HEK293 (cell line): ENCODE measurements around the gene PPM1L.

Source experiments
- CTCF ChIA-PET: fragments of 350-600 bp; formaldehyde crosslinking; extraction: SDS; loops from one replicate; lab custom pipeline; 2021; ENCODE audit warnings: antibody characterized with exemption; lab: Yijun Ruan, JAX
- POLR2A ChIA-PET: fragments of 300-600 bp; formaldehyde crosslinking; extraction: SDS; loops from one replicate; lab custom pipeline; 2020; ENCODE audit warnings: antibody characterized with exemption, inconsistent platforms; lab: Yijun Ruan, JAX
- H3K27ac ChIP-seq: fragments of 200-500 bp; sonication (Bioruptor generic); 2 replicates; pipeline ENCODE4 v1.5.1; 2014; ENCODE audit warnings: low read depth, low read length, control low read depth, inconsistent platforms; ENCODE audit errors: extremely low read depth
- H3K36me3 ChIP-seq, 2 experiments: fragments of 200-500 bp in 1 of 2; sonication (Bioruptor generic) in 1 of 2; 1 replicate in 1 of 2; 2 replicates in 1 of 2; pipeline ENCODE4 v1.5.1; 2014 to 2017; ENCODE audit warnings: inconsistent platforms in 2 of 2, low read length in 2 of 2; ENCODE audit not compliant: control insufficient read depth in 2 of 2, insufficient read depth in 1 of 2
- H3K4me1 ChIP-seq: fragments of 200-500 bp; sonication (Bioruptor generic); 2 replicates; pipeline ENCODE4 v1.5.1; 2014; ENCODE audit warnings: mild to moderate bottlenecking, low read length, inconsistent platforms; ENCODE audit not compliant: control insufficient read depth, insufficient read depth
- H3K4me3 ChIP-seq: 2 replicates; pipeline ENCODE4 v1.5.1; 2011; ENCODE audit warnings: low read depth, mild to moderate bottlenecking, control low read depth, low read length, moderate library complexity
- H3K9me3 ChIP-seq: fragments of 200-500 bp; sonication (Bioruptor generic); 2 replicates; pipeline ENCODE4 v1.5.1; 2014; ENCODE audit warnings: low read depth, low read length, inconsistent platforms; ENCODE audit not compliant: control insufficient read depth, insufficient read depth
- INSM2 ChIP-seq: fragments of 450-650 bp; formaldehyde crosslinking; IDR thresholded peaks from 2 replicates; pipeline ENCODE4 v1.5.1; 2016; ENCODE audit warnings: missing biosample characterization, missing genetic modification characterization
- KLF10 ChIP-seq: fragments of 450-650 bp; IDR thresholded peaks from 2 replicates; pipeline ENCODE4 v1.5.1; 2018; ENCODE audit warnings: missing biosample characterization, mild to moderate bottlenecking, missing genetic modification characterization
- SCRT1 ChIP-seq: fragments of 450-650 bp; formaldehyde crosslinking; IDR thresholded peaks from 2 replicates; pipeline ENCODE4 v1.5.1; 2016; ENCODE audit warnings: missing biosample characterization, missing genetic modification characterization, borderline replicate concordance
- TSHZ1 ChIP-seq: fragments of 450-650 bp; formaldehyde crosslinking; IDR thresholded peaks from 2 replicates; pipeline ENCODE4 v1.5.1; 2016; ENCODE audit warnings: missing biosample characterization, missing genetic modification characterization, borderline replicate concordance
- ZBTB7A ChIP-seq: fragments of 450-650 bp; formaldehyde crosslinking; IDR thresholded peaks from 2 replicates; pipeline ENCODE4 v1.5.1; 2016; ENCODE audit warnings: low read depth, missing biosample characterization, missing genetic modification characterization
- ZFHX2 ChIP-seq: fragments of 450-650 bp; formaldehyde crosslinking; conservative IDR thresholded peaks from 2 replicates; pipeline ENCODE4 v1.5.1; 2016; ENCODE audit warnings: missing biosample characterization, missing genetic modification characterization
- ZNF391 ChIP-seq: fragments of 450-650 bp; formaldehyde crosslinking; IDR thresholded peaks from 2 replicates; pipeline ENCODE4 v1.5.1; 2016; ENCODE audit warnings: low read depth, missing biosample characterization, missing genetic modification characterization, borderline replicate concordance
- ZNF549 ChIP-seq: fragments of 450-650 bp; IDR thresholded peaks from 2 replicates; pipeline ENCODE4 v1.5.1; 2018; ENCODE audit warnings: missing biosample characterization, missing genetic modification characterization, mild to moderate bottlenecking, inconsistent platforms, moderate library complexity
- ZNF596 ChIP-seq: fragments of 450-650 bp; IDR thresholded peaks from 2 replicates; pipeline ENCODE4 v1.5.0; 2018; ENCODE audit warnings: missing biosample characterization, mild to moderate bottlenecking, missing genetic modification characterization, moderate library complexity
- ZNF623 ChIP-seq: fragments of 450-650 bp; formaldehyde crosslinking; IDR thresholded peaks from 2 replicates; pipeline ENCODE4 v1.5.1; 2016; ENCODE audit warnings: missing biosample characterization, missing genetic modification characterization
- ZNF658 ChIP-seq: fragments of 450-650 bp; formaldehyde crosslinking; IDR thresholded peaks from 2 replicates; pipeline ENCODE4; 2016; ENCODE audit warnings: missing biosample characterization, missing genetic modification characterization
- TF ChIP-seq, protein P1 (sequence below): fragments of 450-650 bp; formaldehyde crosslinking; IDR thresholded peaks from 2 replicates; pipeline ENCODE4 v1.5.1; 2016; ENCODE audit warnings: missing biosample characterization, missing genetic modification characterization, borderline replicate concordance
- TF ChIP-seq, protein P2 (sequence below): fragments of 450-650 bp; formaldehyde crosslinking; IDR thresholded peaks from 2 replicates; pipeline ENCODE4 v1.5.1; 2016; ENCODE audit warnings: missing biosample characterization, missing genetic modification characterization, low read depth
- TF ChIP-seq, protein P3 (sequence below): fragments of 450-650 bp; formaldehyde crosslinking; IDR thresholded peaks from 2 replicates; pipeline ENCODE4 v1.5.1; 2016; ENCODE audit warnings: missing biosample characterization, missing genetic modification characterization

PPM1L gene

DNA sequence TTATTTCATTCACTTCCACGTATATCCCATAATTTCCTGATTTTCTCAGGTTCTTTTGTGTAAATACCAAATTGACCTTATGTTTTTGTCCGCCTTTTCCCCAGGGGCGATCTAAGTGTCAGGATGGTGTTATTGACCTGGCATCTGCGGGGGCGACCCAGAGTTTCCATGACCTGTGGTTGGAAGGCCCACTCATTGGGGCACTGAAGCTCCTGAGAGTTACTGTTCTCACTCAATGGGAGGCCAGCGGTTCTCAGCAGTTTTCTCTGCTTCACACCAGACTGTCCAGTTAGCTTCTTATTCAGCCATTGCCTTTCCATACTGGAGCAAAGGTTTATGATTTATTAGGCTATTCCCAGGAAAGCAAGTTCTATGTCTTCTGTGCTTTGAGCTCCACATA, 295.8 kb downstream of the PPM1L start:
- Histone ChIP-seq H3K4me1 (no peaks in the 10 kb centered on the region), H3K27ac (no peak overlapping the region), H3K9me3 (no peaks in the 10 kb centered on the region), H3K36me3 (no peaks in the 10 kb centered on the region), H3K4me3 (no peak overlapping the region)
- TF ChIP-seq, protein P1, sequence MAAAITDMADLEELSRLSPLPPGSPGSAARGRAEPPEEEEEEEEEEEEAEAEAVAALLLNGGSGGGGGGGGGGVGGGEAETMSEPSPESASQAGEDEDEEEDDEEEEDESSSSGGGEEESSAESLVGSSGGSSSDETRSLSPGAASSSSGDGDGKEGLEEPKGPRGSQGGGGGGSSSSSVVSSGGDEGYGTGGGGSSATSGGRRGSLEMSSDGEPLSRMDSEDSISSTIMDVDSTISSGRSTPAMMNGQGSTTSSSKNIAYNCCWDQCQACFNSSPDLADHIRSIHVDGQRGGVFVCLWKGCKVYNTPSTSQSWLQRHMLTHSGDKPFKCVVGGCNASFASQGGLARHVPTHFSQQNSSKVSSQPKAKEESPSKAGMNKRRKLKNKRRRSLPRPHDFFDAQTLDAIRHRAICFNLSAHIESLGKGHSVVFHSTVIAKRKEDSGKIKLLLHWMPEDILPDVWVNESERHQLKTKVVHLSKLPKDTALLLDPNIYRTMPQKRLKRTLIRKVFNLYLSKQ (tag by site-specific recombination): no peak
- no peak for TF ChIP-seq ZNF391 (tag by site-specific recombination)
- no peak for TF ChIP-seq ZNF596
- no peak for TF ChIP-seq ZNF549
- TF ChIP-seq, protein P2, sequence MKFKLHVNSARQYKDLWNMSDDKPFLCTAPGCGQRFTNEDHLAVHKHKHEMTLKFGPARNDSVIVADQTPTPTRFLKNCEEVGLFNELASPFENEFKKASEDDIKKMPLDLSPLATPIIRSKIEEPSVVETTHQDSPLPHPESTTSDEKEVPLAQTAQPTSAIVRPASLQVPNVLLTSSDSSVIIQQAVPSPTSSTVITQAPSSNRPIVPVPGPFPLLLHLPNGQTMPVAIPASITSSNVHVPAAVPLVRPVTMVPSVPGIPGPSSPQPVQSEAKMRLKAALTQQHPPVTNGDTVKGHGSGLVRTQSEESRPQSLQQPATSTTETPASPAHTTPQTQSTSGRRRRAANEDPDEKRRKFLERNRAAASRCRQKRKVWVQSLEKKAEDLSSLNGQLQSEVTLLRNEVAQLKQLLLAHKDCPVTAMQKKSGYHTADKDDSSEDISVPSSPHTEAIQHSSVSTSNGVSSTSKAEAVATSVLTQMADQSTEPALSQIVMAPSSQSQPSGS (tag by site-specific recombination): no peak
- no peak for TF ChIP-seq ZFHX2 (tag by site-specific recombination)
- no peak for TF ChIP-seq INSM2
- TF ChIP-seq ZNF623 (tag by site-specific recombination): no peak
- TF ChIP-seq, protein P3, sequence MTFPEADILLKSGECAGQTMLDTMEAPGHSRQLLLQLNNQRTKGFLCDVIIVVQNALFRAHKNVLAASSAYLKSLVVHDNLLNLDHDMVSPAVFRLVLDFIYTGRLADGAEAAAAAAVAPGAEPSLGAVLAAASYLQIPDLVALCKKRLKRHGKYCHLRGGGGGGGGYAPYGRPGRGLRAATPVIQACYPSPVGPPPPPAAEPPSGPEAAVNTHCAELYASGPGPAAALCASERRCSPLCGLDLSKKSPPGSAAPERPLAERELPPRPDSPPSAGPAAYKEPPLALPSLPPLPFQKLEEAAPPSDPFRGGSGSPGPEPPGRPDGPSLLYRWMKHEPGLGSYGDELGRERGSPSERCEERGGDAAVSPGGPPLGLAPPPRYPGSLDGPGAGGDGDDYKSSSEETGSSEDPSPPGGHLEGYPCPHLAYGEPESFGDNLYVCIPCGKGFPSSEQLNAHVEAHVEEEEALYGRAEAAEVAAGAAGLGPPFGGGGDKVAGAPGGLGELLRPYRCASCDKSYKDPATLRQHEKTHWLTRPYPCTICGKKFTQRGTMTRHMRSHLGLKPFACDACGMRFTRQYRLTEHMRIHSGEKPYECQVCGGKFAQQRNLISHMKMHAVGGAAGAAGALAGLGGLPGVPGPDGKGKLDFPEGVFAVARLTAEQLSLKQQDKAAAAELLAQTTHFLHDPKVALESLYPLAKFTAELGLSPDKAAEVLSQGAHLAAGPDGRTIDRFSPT (tag by site-specific recombination): no peak
- no peak for TF ChIP-seq KLF10 (tag by site-specific recombination)
- TF ChIP-seq ZBTB7A (tag by site-specific recombination): no peak
- TF ChIP-seq TSHZ1 (tag by site-specific recombination): no peak
- TF ChIP-seq ZNF658 (tag by site-specific recombination): no peak
- no peak for TF ChIP-seq SCRT1 (tag by site-specific recombination)
- ChIA-PET POLR2A (interaction anchor here (0.6 kb wide), 1 partner anchor 320 kb away, joined by 3 read pairs; no protein-coding TSS in a partner anchor), CTCF (interaction anchor here (0.8 kb wide), 1 partner anchor 141 kb away, joined by 3 read pairs; no protein-coding TSS in a partner anchor)
